ENCODE data around the gene PDLIM3. TPM values are rescaled to one million over a fixed set of nuclear protein-coding genes. Genes with fewer than 3 reads are reported as not detected.

Gene PDLIM3
- total RNA-seq, 1 donor from 2014 or later: 1.6 TPM

DNA sequence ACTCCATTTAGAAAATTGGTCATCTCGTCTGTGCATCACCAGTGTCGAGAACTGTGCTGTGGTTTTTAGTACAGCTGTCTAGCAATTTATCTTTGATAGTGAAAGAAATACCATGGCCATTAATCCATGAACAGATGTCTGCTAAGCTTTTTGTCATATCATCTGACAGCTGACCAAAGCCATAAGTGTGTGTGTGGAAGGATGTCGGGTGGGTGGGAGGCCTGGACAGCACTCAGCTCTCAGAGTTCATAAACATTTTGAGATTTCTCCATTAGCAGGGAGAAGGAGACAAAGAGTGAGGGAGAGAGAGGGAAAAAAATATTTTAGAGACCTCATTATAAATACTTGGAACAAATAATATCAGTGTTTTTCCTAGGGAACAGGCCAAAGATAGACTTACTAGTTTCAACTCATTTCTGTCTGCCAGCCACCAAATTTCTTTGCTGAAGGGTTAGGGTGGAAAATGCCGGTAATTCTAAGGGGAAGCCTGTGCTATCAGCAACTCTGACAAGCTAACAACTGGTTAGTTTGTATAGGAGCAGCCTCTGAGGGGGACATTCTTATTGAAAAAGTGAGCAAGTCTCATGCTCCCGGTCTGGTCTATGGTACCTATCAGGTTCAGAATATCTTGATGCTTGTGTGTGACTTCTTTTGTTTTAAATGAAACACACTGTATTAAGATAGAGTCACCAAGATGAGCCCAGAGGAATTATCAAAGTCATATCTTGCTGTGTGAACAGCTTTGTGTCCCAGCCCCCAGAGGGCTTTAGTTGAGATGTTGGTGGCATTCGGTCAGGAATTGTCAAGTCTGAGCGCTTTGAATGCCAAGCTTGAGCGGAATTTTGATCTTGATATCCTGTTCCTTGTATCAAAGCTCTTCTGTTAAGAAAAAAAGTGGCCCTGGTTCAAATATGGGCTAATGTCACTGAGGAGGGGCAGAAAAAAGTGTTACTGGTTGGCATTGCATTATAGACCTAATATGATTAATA lies 41.9 kb upstream of the PDLIM3 start:
- Histone ChIP-seq H3K4me3 (ENCODE audit: low read depth, low read length) (no peak overlapping the region), H3K36me3 (ENCODE audit: control insufficient read depth, insufficient read depth, low read length) (no peaks in the 10 kb centered on the region), H3K27me3 (ENCODE audit: control insufficient read depth, insufficient read depth, low read length) (no peaks in the 10 kb centered on the region)
- FAIRE-seq: no peak
- no peak for DNase-seq (ENCODE audit: low read depth)
- TF ChIP-seq, protein P1, sequence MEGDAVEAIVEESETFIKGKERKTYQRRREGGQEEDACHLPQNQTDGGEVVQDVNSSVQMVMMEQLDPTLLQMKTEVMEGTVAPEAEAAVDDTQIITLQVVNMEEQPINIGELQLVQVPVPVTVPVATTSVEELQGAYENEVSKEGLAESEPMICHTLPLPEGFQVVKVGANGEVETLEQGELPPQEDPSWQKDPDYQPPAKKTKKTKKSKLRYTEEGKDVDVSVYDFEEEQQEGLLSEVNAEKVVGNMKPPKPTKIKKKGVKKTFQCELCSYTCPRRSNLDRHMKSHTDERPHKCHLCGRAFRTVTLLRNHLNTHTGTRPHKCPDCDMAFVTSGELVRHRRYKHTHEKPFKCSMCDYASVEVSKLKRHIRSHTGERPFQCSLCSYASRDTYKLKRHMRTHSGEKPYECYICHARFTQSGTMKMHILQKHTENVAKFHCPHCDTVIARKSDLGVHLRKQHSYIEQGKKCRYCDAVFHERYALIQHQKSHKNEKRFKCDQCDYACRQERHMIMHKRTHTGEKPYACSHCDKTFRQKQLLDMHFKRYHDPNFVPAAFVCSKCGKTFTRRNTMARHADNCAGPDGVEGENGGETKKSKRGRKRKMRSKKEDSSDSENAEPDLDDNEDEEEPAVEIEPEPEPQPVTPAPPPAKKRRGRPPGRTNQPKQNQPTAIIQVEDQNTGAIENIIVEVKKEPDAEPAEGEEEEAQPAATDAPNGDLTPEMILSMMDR (IDR thresholded peaks at IDR 0.05; ENCODE audit: insufficient read depth, low read length, severe bottlenecking): no peak

DNA sequence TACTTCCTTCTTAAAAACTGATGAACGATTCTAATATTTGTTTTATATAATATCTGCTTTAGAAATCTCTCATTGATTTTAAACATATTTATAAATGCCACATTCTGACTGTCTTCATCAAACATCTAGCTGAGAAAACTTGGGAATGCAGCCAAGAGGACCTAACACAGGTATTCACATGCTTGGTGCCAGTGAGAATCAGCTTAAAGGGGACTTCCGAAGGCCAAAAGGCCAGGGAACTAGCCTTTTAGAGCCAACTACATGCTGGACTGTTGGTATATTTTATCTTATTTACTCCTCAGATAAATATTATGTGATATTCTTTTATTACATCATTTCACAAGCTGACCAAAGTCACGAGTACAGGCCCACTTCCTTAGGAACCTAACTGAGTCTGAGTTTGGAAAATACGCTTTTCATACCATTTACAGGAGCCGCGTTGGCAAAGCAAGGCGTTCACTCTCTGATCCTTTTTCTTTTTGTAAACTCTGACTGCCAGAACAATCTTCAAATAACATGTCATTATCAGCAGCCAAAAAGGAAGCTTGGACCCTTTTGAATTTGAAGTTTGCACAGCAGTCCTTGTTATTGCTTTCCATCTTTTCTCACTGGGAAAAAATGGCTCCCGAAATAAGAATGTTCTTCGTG lies 41.1 kb upstream of the PDLIM3 start:
- no peaks in the 10 kb centered on the region for H3K27me3 ChIP-seq (ENCODE audit: control insufficient read depth, insufficient read depth, low read length)
- DNase-seq (ENCODE audit: low read depth): no peak
- no peak for FAIRE-seq
- H3K4me3 ChIP-seq (ENCODE audit: low read depth, low read length): no peak overlapping the region
- TF ChIP-seq, protein P1 (IDR thresholded peaks at IDR 0.05; ENCODE audit: insufficient read depth, low read length, severe bottlenecking): no peak
- H3K36me3 ChIP-seq (ENCODE audit: control insufficient read depth, insufficient read depth, low read length): no peaks in the 10 kb centered on the region

DNA sequence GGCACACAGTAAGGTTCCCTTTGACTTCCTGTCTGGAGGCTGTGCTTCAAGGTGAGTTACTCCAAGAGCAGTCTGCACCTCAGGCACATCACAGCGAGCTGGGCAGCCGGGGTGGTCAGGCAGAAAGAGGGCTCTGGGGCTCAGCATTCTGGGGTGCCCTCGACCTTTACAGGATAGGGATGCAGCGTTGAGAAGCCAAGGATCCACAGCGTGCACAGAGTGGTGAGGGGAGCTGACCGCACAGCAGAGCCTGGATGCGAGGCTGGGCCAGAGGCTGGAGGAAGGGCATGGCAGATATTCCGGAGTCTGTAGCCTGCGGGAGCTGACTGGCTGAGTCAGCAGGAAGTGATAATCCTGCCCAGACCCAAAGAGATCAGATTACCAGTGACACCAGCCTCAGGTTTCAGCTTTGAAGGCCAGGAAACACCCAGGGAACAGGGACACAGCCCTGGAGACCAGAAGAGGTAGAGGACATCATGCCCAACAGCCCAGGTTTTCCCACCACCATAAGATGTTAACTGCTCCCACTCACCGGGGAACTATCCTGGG lies 38.4 kb upstream of the PDLIM3 start:
- TF ChIP-seq, protein P1 (IDR thresholded peaks at IDR 0.05; ENCODE audit: insufficient read depth, low read length, severe bottlenecking): no peak
- no peaks in the 10 kb centered on the region for H3K27me3 ChIP-seq (ENCODE audit: control insufficient read depth, insufficient read depth, low read length)
- peak; percentile 47 for FAIRE-seq
- H3K36me3 ChIP-seq (ENCODE audit: control insufficient read depth, insufficient read depth, low read length): no peaks in the 10 kb centered on the region
- DNase-seq (ENCODE audit: low read depth): peak; percentile 81
- no peak overlapping the region for H3K4me3 ChIP-seq (ENCODE audit: low read depth, low read length)

DNA sequence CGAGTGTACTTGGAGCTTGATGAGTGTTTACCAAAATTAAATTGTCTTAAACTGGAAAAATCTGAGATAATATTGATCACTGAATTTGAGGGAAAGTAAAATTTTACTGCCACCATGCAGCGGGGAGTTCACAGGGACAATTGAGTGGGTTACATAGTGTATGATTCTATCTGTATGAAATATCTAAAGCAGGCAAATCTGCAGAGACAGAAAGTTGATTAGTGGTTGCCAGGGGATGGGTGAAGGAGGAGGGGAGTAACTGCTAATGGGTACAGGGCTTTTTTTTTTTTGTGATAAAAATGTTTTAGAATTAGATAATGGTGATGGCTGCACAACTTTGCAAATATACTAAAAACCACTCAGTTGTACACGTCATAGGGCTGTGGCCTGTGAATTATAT lies 35.4 kb upstream of the PDLIM3 start:
- no peak for DNase-seq (ENCODE audit: low read depth)

More for the DNA sequence above, 35.4 kb upstream of the PDLIM3 start:
- TF ChIP-seq, protein P1 (IDR thresholded peaks at IDR 0.05; ENCODE audit: insufficient read depth, low read length, severe bottlenecking): no peak
- no peaks in the 10 kb centered on the region for H3K36me3 ChIP-seq (ENCODE audit: control insufficient read depth, insufficient read depth, low read length)
- FAIRE-seq: no peak
- H3K4me3 ChIP-seq (ENCODE audit: low read depth, low read length): no peak overlapping the region
- no peaks in the 10 kb centered on the region for H3K27me3 ChIP-seq (ENCODE audit: control insufficient read depth, insufficient read depth, low read length)
